Breast epithelium (tissue), 4 donors: ENCODE results near the gene PRTN3. TPM values are rescaled to one million over a fixed set of nuclear protein-coding genes. Genes with fewer than 3 reads are reported as not detected.
A peak's percentile ranks its signal among the peaks of the same experiment; 100 is the strongest.

Source experiments
- DNase-seq, 2 donors: peaks; one replicate each; pipeline ENCODE4 v3.0.0-alpha.2; 2019; ENCODE audit warnings: low spot score in 2 of 2
- H3K27ac ChIP-seq, 2 donors: fragments of 200-600 bp; sonication (generic) in 1 of 2; one replicate each; pipeline ENCODE4 v1.5.1; 2016 to 2019; ENCODE audit warnings: mild to moderate bottlenecking in 1 of 2
- H3K27me3 ChIP-seq, 2 donors: fragments of 200-600 bp; sonication (generic) in 1 of 2; one replicate each; pipeline versions ENCODE4 v1.5.1 to v1.6.0; 2017 to 2019; ENCODE audit warnings: control low read depth in 1 of 2, mild to moderate bottlenecking in 1 of 2
- H3K36me3 ChIP-seq: fragments of 200-600 bp; one replicate; pipeline ENCODE4 v1.5.1; 2019
- H3K4me1 ChIP-seq, 2 donors: fragments of 200-600 bp; sonication (generic); one replicate each; pipeline ENCODE4 v1.5.1; 2016 to 2019; ENCODE audit warnings: control low read depth in 1 of 2
- H3K4me3 ChIP-seq, 3 donors: fragments of 200-600 bp; sonication (generic); 1 replicate in 2 of 3; 2 replicates in 1 of 3; pipeline ENCODE4 v1.5.1; 2016 to 2019; ENCODE audit warnings: mild to moderate bottlenecking in 3 of 3, moderate library complexity in 2 of 3
- H3K9me3 ChIP-seq, 2 donors: fragments of 200-600 bp; sonication (generic) in 1 of 2; one replicate each; pipeline ENCODE4 v1.5.1; 2016 to 2019; ENCODE audit warnings: control low read depth in 1 of 2
- CTCF ChIP-seq, 3 donors: fragments of 450-650 bp; IDR thresholded peaks; one replicate each; pipeline ENCODE4 v1.5.1; 2016 to 2017; ENCODE audit warnings: antibody characterized with exemption in 3 of 3, mild to moderate bottlenecking in 3 of 3, moderate library complexity in 3 of 3
- POLR2A ChIP-seq: fragments of 450-650 bp; IDR thresholded peaks from one replicate; pipeline ENCODE4 v1.6.1; 2016; ENCODE audit warnings: antibody characterized with exemption, mild to moderate bottlenecking, moderate library complexity
- POLR2AphosphoS5 ChIP-seq, 3 donors: sonication (generic); formaldehyde crosslinking; IDR thresholded peaks; one replicate each; pipeline ENCODE4 v1.6.1; 2017; ENCODE audit warnings: antibody characterized with exemption in 3 of 3
- intact Hi-C: fragments of 100-400 bp; cut with DNase I; formaldehyde crosslinking; loops from one replicate; pipeline ENCODE4 v1.15.1; 2023; ENCODE audit warnings: low total_unique reads
- total RNA-seq, 3 donors: library from RNA; depleted of rRNA; stranded (reverse); fragments of >200 nt; gene quantifications; one replicate each; pipeline ENCODE4 v1.1.0, GENCODE V29; 2016

The PRTN3 gene
- total RNA-seq, 3 donors from 2014 or later = 0.44 to 1.1 TPM; not detected in 1

- no peak for DNase-seq
- H3K9me3 ChIP-seq = no peaks in the 10 kb centered on the region
- H3K4me3 ChIP-seq = peak within 1 kb of the TSS; percentile 49 to 77 (median 52)
- peaks cover 6 to 10% of the 10 kb centered on the region in 2 donors for H3K4me1 ChIP-seq
- peaks cover 0 to 3% of the 10 kb centered on the region in 2 donors for H3K27me3 ChIP-seq
- intact Hi-C loops = loop anchor here (5.0 kb wide), 2 partner anchors 58 to 123 kb away; partner anchors contain the start of genes KISS1R and WDR18
- TF ChIP-seq POLR2AphosphoS5 (IDR thresholded peaks at IDR 0.05) = peak in 2 of 3 donors; percentile 38 to 65
- no peak for TF ChIP-seq POLR2A
- TF ChIP-seq CTCF (IDR thresholded peaks at IDR 0.05) = no peak
- H3K36me3 ChIP-seq = no peaks in the 10 kb centered on the region
- H3K27ac ChIP-seq = peak within 1 kb of the TSS; percentile 60 to 75
Observed at GRCh38 chr19:858868-859843, 18.4 kb downstream of the PRTN3 start, which contains the start of gene CFD. Gene CFD, plus strand, starts transcription at chr19:859664. Its CDS starts 26 bp downstream, at chr19:859690.

GRCh38 chr19:861141-861755, 20.4 kb downstream of the PRTN3 start:
- peaks cover 0 to 3% of the 10 kb centered on the region in 2 donors for H3K27me3 ChIP-seq
- no peak for DNase-seq
- intact Hi-C loops = no loop called here
- peaks cover 6 to 10% of the 10 kb centered on the region in 2 donors for H3K4me1 ChIP-seq
- H3K27ac ChIP-seq = no peak overlapping the region
- peak overlapping the region; percentile 49 to 77 (median 52) for H3K4me3 ChIP-seq
- no peaks in the 10 kb centered on the region for H3K9me3 ChIP-seq
- no peak for TF ChIP-seq POLR2A
- TF ChIP-seq POLR2AphosphoS5 (IDR thresholded peaks at IDR 0.05) = no peak
- no peak for TF ChIP-seq CTCF (IDR thresholded peaks at IDR 0.05)
- no peaks in the 10 kb centered on the region for H3K36me3 ChIP-seq

- H3K36me3 ChIP-seq = no peaks in the 10 kb centered on the region
- no peak overlapping the region for H3K27ac ChIP-seq
- H3K4me3 ChIP-seq = peak overlapping the region in 2 of 3 donors; percentile 27 to 52
- H3K27me3 ChIP-seq = peaks cover 0 to 3% of the 10 kb centered on the region in 2 donors
- intact Hi-C loops = no loop called here
- TF ChIP-seq POLR2AphosphoS5 (IDR thresholded peaks at IDR 0.05) (peak in 1 of 3 donors; percentile 20), CTCF (IDR thresholded peaks at IDR 0.05) (no peak)
- peaks cover 6 to 10% of the 10 kb centered on the region in 2 donors for H3K4me1 ChIP-seq
- H3K9me3 ChIP-seq = no peaks in the 10 kb centered on the region
- DNase-seq = no peak
Observed at GRCh38 chr19:861756-862580, 21.2 kb downstream of the PRTN3 start.

GRCh38 chr19:862581-863314, 21.9 kb downstream of the PRTN3 start:
- H3K27me3 ChIP-seq = peaks cover 0 to 3% of the 10 kb centered on the region in 2 donors
- peaks cover 6 to 10% of the 10 kb centered on the region in 2 donors for H3K4me1 ChIP-seq
- H3K36me3 ChIP-seq = no peaks in the 10 kb centered on the region
- peak overlapping the region in 2 of 3 donors; percentile 27 to 36 for H3K4me3 ChIP-seq
- H3K27ac ChIP-seq = peak overlapping the region; percentile 50 to 52
- intact Hi-C loops = no loop called here
- peak; percentile 67 to 83 for DNase-seq
- no peaks in the 10 kb centered on the region for H3K9me3 ChIP-seq
- TF ChIP-seq POLR2A = no peak
- TF ChIP-seq CTCF (IDR thresholded peaks at IDR 0.05) = no peak
- TF ChIP-seq POLR2AphosphoS5 (IDR thresholded peaks at IDR 0.05) = no peak
